Measurements from ENCODE around the gene TMEM232. TPM values are rescaled to one million over a fixed set of nuclear protein-coding genes. Genes with fewer than 3 reads are reported as not detected.

TMEM232 gene
- total and polyA plus RNA-seq, 9 of the 15 experiments (the other 6 are each of a cell fraction or from before 2014, with no cell fraction given): 0.09 to 2.2 (median 0.41) TPM

DNA sequence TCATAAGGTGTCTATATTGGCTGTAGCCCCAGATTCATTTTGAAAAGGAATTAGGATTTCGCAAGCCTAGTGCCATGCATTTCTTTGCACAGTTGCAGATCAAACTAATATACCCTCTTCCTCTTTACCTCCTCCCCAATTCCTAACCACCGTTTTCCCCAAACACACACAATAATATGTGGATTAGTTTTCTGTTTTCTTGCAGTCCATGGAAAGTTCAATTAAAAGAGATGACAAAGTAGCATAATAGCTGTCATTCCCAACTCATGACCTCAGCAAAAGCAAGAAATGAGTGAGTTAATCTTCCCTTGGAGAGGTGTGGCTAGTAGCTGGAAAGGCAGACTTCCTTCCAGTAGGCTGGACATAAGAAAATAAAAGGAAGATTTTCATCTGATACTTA lies 349.1 kb downstream of the TMEM232 start:
- Histone ChIP-seq H3K4me1 (replicated peaks in 1 of 2; ENCODE audit: control insufficient read depth in 2 of 2, insufficient read depth in 2 of 2, low read length in 2 of 2) (no peaks in the 10 kb centered on the region), H3K79me2 (ENCODE audit: control insufficient read depth, insufficient read depth, low read length) (no peaks in the 10 kb centered on the region), H3K27ac (ENCODE audit: extremely low read depth, low read depth, low read length) (no peak overlapping the region), H3K9me1 (ENCODE audit: control insufficient read depth, insufficient read depth, low read length) (no peaks in the 10 kb centered on the region), H4K20me1 (replicated peaks; ENCODE audit: control insufficient read depth, insufficient read depth, low read length) (no peaks in the 10 kb centered on the region), H3K27me3 (ENCODE audit: control insufficient read depth in 2 of 2, insufficient read depth in 2 of 2, low read length in 2 of 2) (no peaks in the 10 kb centered on the region), H3K4me3 (no peak overlapping the region), H3K9me3 (replicated peaks; ENCODE audit: control insufficient read depth, insufficient read depth, low read depth, low read length) (no peaks in the 10 kb centered on the region; the same call in 1 of the 2 replicates), H3K36me3 (ENCODE audit: control insufficient read depth, insufficient read depth, low read length) (no peaks in the 10 kb centered on the region), H2AFZ (ENCODE audit: low read depth, low read length) (no peak overlapping the region), H3K9ac (ENCODE audit: insufficient read depth in 1 of 2, low read depth in 2 of 2, low read length in 2 of 2) (no peak overlapping the region), H3K4me2 (ENCODE audit: insufficient read depth, low read length) (no peak overlapping the region)
- in situ Hi-C loops (cut with MboI) (no loop called here), intact Hi-C loops (cut with micrococcal nuclease) (no loop called here)
- FAIRE-seq (no peak), DNase-seq (ENCODE audit: extremely low read depth in 1 of 4, low spot score in 3 of 4) (no peak), ATAC-seq (no peak)
- WGBS (ENCODE audit: insufficient coverage, low coverage, missing lambda C conversion rate): 5% methylated on average over 2 of the region's 2 CpGs
- POLR2A ChIA-PET: no interaction called here
- CTCF ChIA-PET (ENCODE audit: low intra/inter-chr PET ratio): no interaction called here
- no TSS peak for BruUV-seq (replicated peaks)
- no peak for TF ChIP-seq ZNF740 (CRISPR knock-in tag; IDR thresholded peaks at IDR 0.05)
- no peak for TF ChIP-seq ZNF740 (tag; IDR thresholded peaks at IDR 0.05)
- no peak for TF ChIP-seq SNIP1 (IDR thresholded peaks at IDR 0.05; ENCODE audit: low read depth)
- no peak for TF ChIP-seq EGR1 (conservative IDR thresholded peaks at IDR 0.05)
- TF ChIP-seq IRF1 (CRISPR knock-in tag; IDR thresholded peaks at IDR 0.05; ENCODE audit: borderline replicate concordance): no peak
- TF ChIP-seq NFE2L1 (tag; IDR thresholded peaks at IDR 0.05; ENCODE audit: borderline replicate concordance, low read depth): no peak
- no peak for TF ChIP-seq HNRNPK (IDR thresholded peaks at IDR 0.05; ENCODE audit: low read depth, low read length, poor library complexity, severe bottlenecking)
- no peak for TF ChIP-seq SP1 (CRISPR knock-in tag; IDR thresholded peaks at IDR 0.05)
- no peak for TF ChIP-seq ETV6 (IDR thresholded peaks at IDR 0.05; ENCODE audit: borderline replicate concordance in 1 of 2, low read depth in 2 of 2, low read length in 1 of 2)
- TF ChIP-seq ETV6 (CRISPR knock-in tag; IDR thresholded peaks at IDR 0.05; ENCODE audit: borderline replicate concordance): no peak
- no peak for TF ChIP-seq CUX1 (CRISPR knock-in tag; IDR thresholded peaks at IDR 0.05)
- TF ChIP-seq NRF1 (conservative IDR thresholded peaks at IDR 0.05 in 1 of 2, IDR thresholded peaks at IDR 0.05 in 1 of 2): no peak
- TF ChIP-seq PTRF (tag; IDR thresholded peaks at IDR 0.05): no peak
- no peak for TF ChIP-seq HBP1 (CRISPR knock-in tag; IDR thresholded peaks at IDR 0.05)
- TF ChIP-seq FOXA1 (IDR thresholded peaks at IDR 0.05; ENCODE audit: borderline replicate concordance): no peak
- no peak for TF ChIP-seq EHMT2 (IDR thresholded peaks at IDR 0.05)
